Activated CD8-positive, alpha-beta memory T cell treated with anti-CD3 and anti-CD28 coated beads, Interleukin-2, amount 50 U/mL, for 24 hours (primary cell): ENCODE results near the gene SLC5A4.
"Not testable (repeated sequence)": the region's sequence is repeated elsewhere in the genome, so short reads cannot be mapped to it uniquely, and the experiment has no call there.

Experiments used
- DNase-seq: peaks from one replicate; pipeline ENCODE4 v3.0.0-alpha.2; 2020; ENCODE audit errors: extremely low read depth

The SLC5A4 gene

DNA sequence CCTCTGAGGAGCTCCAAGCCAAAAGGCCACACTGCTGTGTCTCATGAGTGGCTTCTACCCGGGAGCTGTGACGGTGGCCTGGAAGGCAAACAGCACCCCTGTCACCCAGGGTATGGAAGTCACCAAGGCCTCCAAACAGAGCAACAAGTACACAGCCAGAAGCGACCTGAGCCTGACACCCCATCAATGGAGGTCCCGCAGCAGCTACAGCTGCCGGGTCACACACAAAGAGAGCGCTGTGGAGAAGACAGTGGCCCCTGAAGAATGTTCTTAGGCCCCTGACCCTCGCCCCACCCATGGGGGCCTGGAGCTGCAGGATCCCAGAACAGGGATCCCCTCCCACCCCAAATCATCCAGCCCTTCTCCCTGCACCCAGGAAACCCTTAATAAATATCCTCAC lies 55.2 kb downstream of the SLC5A4 start:
- DNase-seq = no peak

DNA sequence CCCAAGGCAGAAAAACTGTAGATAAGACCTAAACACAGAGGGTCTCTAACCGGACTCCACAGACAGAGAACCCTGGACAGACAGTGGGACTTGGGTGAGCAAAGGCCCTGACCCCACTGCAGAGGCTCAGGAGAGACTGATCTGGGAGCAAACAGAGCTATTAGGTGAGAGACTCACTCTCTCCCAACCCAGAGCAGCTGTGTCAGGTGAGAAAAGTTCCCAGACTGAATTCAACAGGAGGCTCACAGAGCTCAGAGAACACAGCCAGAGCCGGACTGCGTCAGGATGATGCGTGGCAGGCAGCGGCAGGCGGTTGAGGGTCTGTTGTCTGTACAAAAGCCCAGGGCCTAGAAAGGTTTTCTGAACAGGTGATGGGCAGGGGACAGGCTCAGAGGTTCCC lies 55.8 kb downstream of the SLC5A4 start:
- DNase-seq = no peak

DNA sequence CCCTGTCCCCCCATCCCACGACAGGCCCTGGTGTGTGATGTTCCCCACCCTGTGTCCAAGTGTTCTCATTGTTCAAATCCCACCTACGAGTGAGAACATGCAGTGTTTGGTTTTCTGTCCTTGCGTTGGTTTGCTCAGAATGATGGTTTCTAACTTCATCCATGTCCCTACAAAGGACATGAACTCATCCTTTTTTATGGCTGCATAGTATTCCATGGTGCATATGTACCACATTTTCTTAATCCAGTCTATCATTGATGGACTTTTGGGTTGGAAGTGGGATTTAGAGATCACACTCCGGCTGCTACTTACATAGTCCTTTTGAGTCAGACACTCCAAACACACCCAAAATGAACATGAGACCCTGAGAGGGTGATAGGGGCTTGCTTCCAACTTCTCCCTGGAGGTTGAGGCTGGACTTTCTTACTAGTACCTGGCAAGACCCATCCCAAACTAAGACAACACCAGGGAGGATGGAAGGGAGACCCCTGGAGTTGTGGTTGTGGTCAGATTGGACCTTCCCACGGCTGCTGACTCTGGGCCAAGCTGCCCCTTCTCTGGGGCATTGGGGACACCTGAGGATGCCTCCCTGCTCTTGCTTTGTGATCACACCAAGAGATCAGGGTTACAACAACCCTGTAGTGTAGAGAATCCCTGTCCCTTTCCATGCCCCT lies 57.5 kb downstream of the SLC5A4 start:
- not testable (repeated sequence) for DNase-seq

DNA sequence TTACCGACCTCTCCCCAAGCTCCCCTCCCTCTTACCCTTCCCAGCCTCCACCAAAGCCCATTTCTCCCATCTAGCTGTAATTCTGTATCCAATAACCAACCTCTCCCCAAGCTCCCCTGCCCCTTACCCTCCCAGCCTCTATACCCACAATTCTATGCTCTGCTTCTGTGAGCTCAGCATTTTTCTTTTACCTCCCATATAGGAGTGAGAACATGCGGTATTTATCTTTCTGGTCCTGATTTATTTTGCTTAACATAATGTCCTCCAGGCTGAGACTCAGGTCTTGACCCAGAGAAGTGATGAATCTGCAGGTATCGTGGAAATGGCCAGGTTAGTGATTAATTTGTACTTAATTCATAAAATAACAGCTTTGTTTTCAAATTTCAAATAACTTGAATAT lies 59.2 kb downstream of the SLC5A4 start:
- not testable (repeated sequence) for DNase-seq

GRCh38 chr22:32193346-32193745 lies 61.8 kb downstream of the SLC5A4 start:
- DNase-seq = not testable (repeated sequence)

DNA sequence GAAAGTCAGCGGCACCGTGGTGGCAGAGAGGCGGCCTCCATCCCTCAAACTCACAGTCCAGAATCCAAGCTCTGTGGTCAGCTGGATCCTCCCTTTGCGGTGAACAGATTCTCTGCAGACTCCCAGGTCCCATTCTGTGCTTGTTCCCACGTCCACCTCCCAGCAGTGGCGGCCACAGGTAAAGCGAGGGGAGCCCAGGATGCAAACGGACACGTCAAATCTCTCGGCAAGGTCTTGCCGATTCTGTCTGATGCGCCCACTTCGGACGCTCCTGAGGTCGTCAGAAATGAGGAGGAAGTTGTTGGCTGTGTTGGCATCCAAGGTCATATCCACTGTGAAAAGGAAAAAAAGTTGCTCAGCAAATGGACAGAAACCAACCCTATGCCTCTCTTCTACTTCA lies 64.1 kb downstream of the SLC5A4 start:
- not testable (repeated sequence) for DNase-seq

- no peak for DNase-seq
Measured at GRCh38 chr22:32185821-32186220, 69.3 kb downstream of the SLC5A4 start.

DNA sequence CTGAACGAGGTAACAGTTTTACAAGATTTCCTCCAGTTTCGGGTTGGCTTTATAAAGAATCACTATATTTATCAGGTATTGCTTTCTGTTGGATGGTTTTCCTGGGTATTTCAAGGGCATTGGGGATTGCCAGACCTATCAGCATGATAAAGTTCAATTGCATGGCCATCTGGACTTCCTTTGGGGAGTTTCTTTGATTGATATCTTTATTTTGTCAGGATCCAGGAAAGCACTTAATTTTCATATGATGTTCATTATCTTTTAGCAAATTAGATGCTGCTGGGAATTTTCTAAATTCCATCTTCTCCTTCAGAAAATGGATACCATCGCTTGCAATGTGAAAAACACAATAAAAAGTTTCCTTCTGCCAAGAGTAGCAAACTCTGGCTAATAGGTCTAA lies 71.5 kb downstream of the SLC5A4 start:
- no peak for DNase-seq

DNA sequence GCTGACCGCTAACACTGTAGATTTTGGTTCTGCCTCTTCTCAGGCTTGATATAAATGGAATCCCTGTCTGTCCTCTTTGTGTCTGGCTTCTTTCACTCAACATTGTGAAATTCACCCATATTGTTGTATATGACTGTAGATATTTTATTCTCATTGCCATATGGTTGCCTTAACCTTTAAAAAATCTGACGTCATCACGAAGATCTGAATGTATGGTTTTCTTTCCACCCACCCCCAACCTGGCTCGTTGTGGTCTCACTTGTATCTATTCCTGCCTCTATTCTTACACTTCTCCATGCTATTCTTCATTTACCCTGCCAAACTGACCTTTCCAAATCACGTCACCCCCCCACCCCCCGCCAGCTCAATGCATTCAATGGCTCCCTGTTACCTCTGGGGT lies 74.1 kb downstream of the SLC5A4 start:
- DNase-seq = no peak

- no peak for DNase-seq
Measured at GRCh38 chr22:32177221-32177765, 77.9 kb downstream of the SLC5A4 start.

DNA sequence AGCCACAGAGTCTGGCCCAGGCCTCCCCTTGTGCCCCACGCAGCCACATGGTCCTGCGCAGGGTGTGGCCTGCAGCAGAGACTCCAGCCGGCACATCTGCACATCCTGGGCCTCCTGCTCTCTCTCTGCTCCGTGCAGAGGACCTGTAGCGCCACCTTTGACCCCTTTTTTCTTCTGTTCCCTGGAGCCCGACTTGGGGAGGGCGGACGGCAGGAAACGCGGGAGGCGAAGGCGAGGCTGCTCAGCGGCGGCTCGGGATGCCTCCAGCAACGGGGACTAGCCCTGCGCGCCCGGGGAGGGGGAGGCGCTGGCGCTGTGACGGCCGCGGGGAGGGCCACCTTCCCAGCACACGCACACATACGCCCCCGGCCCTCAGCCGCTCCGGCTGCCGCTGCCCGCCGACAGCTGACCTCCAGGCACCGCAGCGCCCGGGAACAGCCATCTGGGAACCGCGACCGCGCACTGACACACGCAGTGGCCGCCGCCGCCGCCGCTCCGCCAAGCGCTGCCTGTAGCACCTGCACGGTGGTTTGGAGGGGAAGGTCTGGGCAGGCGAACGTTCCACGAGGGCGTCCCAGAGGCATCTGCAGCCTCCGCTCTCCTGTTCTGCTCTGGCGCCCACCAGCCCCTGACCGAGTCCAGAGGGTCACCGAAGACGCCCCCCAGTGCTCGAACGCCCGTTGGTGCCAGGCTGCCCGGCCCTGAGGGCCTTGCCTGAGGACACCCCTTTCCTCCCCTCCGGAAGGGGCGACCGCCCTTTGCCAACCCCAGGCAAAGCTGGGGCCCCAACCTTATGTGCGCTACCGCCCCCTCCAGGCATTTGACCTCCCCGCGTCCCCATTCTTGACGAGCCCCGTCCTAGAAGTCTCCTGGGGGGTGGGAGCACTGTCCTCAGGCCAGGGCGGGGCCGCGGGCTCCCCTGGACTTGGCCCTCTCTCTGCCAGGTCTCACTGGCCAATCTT lies 79.2 kb downstream of the SLC5A4 start:
- no peak for DNase-seq

DNA sequence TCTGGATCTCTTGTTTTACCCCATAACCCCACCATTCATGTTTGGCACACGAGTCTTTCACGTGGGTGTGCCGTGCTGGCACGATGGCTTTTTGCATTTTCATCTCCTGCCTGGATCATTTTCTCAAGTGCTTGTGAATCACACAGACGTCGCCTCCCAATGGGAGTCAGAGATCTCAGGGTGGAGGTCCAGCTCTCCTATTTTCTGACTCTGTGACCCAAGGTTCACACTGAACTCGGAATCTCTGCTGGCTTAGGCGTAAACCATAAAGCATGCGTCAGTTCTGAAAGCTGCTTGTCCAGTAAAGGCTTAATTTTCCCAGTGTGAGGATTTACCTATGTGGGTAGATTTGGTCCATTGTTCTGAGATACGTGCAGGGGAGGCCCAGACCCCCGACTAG lies 80.0 kb downstream of the SLC5A4 start:
- no peak for DNase-seq
